GM12875 (cell line): ENCODE results near the gene WNT6.

Experiments used
- H3K4me3 ChIP-seq: one replicate; pipeline ENCODE4 v1.5.1; 2011; ENCODE audit warnings: low read depth, low read length, control low read depth
- TF ChIP-seq, protein P1 (sequence below): IDR thresholded peaks from 2 replicates; pipeline ENCODE4 v1.5.1; 2011; ENCODE audit warnings: low read depth, mild to moderate bottlenecking, control low read depth, inconsistent platforms, low read length, moderate library complexity, borderline replicate concordance; ENCODE audit not compliant: insufficient read depth

The WNT6 gene

GRCh38 chr2:218830526-218831306 is 28.9 kb upstream of the WNT6 start:
- TF ChIP-seq, protein P1, sequence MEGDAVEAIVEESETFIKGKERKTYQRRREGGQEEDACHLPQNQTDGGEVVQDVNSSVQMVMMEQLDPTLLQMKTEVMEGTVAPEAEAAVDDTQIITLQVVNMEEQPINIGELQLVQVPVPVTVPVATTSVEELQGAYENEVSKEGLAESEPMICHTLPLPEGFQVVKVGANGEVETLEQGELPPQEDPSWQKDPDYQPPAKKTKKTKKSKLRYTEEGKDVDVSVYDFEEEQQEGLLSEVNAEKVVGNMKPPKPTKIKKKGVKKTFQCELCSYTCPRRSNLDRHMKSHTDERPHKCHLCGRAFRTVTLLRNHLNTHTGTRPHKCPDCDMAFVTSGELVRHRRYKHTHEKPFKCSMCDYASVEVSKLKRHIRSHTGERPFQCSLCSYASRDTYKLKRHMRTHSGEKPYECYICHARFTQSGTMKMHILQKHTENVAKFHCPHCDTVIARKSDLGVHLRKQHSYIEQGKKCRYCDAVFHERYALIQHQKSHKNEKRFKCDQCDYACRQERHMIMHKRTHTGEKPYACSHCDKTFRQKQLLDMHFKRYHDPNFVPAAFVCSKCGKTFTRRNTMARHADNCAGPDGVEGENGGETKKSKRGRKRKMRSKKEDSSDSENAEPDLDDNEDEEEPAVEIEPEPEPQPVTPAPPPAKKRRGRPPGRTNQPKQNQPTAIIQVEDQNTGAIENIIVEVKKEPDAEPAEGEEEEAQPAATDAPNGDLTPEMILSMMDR, result no peak

DNA sequence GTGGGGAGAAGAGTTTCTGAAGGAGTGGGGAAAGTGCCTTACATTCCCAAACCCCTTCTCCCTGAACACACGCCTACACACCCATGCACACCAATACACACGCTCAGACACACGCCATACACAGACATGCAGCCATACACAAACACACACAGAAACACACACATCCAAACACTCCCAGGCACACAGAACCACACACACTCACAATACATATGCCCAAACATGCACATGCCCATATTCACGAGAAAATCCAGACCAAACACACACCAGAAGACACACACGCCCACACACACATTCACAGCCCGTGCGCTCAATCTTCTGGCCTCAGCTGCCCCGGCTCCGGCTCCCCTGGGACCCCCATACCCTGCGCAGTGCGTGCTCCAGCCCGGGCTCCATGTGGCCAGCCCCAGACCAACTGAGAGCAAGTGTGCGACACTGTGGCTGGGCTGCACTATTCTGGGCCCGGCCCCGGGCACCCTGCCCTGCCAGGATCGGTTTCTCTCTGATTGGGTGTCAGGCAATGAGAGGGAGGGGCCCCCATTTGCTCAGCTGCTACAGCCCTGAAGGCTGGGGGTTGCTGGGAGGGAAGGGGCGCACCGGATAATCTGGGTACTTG is 28.1 kb upstream of the WNT6 start, which contains the start of gene PRKAG3:
TSS of gene PRKAG3 (minus strand) at position 426 of the 613 bp plus-strand sequence.
- TF ChIP-seq, protein P1, result no peak
- H3K4me3 ChIP-seq, result no peak within 1 kb of the TSS

More at GRCh38 chr2:218830526-218831306, 28.9 kb upstream of the WNT6 start:
- no peak overlapping the region for H3K4me3 ChIP-seq

DNA sequence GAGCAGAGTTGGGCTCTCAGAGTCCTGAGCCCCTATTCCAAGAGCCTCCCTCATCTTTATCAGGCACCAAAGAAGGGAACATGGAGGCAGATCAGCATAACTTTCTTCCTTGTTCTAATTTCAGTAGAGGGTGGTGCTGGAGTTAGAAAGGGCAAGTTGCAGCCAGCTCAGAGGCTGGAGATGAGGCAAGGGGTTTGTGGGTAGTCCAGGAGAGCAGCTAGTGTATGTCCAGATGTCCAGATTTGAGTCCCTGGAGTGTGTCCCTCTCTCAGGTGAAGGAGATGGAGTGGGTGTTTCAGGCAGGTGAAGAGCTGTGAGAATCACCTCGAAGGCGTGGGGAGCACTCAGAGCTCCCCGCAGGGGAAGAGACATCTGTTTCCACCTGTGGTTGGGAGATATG is 27.5 kb upstream of the WNT6 start:
- TF ChIP-seq, protein P1, result no peak
- no peak overlapping the region for H3K4me3 ChIP-seq

DNA sequence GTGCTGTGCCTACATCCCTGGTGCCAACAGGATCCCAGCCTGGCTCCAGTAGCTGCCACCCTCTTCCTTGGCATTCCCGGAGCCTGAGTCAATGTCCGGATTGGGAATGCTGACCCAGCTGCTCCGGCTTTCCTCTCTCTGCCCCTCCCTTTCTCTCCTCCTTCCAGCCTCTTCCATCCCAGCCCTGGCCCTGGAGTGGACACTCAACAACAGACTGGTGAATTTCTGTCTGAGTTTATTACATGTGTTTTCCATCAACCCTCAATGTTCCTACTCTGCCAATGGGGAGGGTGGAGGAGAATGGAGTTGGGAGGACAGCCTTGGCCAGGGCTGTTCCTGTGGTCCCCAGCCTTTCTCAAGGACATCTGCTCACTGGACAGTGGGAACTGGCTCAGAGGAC is 27.1 kb upstream of the WNT6 start:
- TF ChIP-seq, protein P1, result no peak
- H3K4me3 ChIP-seq, result no peak overlapping the region

- H3K4me3 ChIP-seq, result no peak overlapping the region
- TF ChIP-seq, protein P1, result no peak
Measured at GRCh38 chr2:218833023-218833609, 26.5 kb upstream of the WNT6 start.

GRCh38 chr2:218834685-218835084 is 24.9 kb upstream of the WNT6 start:
- no peak overlapping the region for H3K4me3 ChIP-seq
- TF ChIP-seq, protein P1, result no peak
